D721Med (cell line): ENCODE results near the gene UBE2G2.
"Not testable (repeated sequence)": the region's sequence is repeated elsewhere in the genome, so short reads cannot be mapped to it uniquely, and the experiment has no call there.

Source experiments
- DNase-seq: peaks from one replicate; pipeline ENCODE4 v3.0.0; 2011; ENCODE audit warnings: low spot score; ENCODE audit not compliant: insufficient read length
- FAIRE-seq: peaks from 2 replicates; lab custom pipeline; 2011; peaks lifted over from hg19 to GRCh38; lab: Jason Lieb, UNC
- TF ChIP-seq, protein P1 (sequence below): IDR thresholded peaks from 2 replicates; pipeline ENCODE4 v1.5.1; 2012; ENCODE audit warnings: mild to moderate bottlenecking, control low read depth; ENCODE audit not compliant: insufficient read depth; ENCODE audit errors: missing control alignments

The UBE2G2 gene

DNA sequence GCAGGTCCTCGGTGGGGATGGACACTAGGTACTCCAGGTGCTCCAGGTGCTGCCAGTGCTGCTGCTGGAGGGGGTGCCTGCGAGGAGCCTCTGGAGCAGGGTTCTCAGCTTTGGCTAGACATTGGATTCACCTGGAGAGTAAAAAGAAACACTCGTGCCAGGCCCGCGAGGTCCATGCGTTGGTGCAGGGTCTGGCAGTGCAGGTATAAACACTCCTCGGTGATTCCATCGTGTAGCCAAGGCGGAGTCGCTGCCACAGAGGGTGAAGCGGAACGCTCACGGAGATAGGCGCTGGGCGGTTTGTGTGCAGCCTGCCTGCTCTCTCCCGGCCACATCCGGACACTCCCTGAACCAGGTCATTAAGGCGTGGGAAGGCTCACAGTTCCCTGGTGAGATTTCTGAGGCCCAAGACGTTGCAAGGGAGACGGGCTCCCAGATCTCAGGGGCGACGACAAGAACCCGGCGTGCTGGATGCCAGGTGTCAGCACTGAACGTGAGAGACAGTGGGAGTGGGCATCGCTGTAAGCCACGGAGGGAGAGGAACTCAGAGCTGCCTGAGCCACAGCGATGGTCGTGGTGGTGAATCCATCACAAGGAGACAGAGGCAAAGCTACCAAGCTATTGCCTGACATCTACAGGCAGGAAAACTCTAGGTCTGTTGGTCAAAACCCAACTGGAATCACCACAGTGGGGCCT, 33.5 kb upstream of the UBE2G2 start:
- TF ChIP-seq, protein P1, sequence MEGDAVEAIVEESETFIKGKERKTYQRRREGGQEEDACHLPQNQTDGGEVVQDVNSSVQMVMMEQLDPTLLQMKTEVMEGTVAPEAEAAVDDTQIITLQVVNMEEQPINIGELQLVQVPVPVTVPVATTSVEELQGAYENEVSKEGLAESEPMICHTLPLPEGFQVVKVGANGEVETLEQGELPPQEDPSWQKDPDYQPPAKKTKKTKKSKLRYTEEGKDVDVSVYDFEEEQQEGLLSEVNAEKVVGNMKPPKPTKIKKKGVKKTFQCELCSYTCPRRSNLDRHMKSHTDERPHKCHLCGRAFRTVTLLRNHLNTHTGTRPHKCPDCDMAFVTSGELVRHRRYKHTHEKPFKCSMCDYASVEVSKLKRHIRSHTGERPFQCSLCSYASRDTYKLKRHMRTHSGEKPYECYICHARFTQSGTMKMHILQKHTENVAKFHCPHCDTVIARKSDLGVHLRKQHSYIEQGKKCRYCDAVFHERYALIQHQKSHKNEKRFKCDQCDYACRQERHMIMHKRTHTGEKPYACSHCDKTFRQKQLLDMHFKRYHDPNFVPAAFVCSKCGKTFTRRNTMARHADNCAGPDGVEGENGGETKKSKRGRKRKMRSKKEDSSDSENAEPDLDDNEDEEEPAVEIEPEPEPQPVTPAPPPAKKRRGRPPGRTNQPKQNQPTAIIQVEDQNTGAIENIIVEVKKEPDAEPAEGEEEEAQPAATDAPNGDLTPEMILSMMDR: no peak
- FAIRE-seq (no peak), DNase-seq (no peak)

GRCh38 chr21:44834231-44834950, 32.8 kb upstream of the UBE2G2 start:
- no peak for DNase-seq
- FAIRE-seq: no peak
- TF ChIP-seq, protein P1: no peak

GRCh38 chr21:44833663-44834062, 32.0 kb upstream of the UBE2G2 start:
- no peak for FAIRE-seq
- no peak for DNase-seq
- TF ChIP-seq, protein P1: no peak

GRCh38 chr21:44832516-44833255, 31.1 kb upstream of the UBE2G2 start:
- FAIRE-seq, DNase-seq: not testable (repeated sequence)

DNA sequence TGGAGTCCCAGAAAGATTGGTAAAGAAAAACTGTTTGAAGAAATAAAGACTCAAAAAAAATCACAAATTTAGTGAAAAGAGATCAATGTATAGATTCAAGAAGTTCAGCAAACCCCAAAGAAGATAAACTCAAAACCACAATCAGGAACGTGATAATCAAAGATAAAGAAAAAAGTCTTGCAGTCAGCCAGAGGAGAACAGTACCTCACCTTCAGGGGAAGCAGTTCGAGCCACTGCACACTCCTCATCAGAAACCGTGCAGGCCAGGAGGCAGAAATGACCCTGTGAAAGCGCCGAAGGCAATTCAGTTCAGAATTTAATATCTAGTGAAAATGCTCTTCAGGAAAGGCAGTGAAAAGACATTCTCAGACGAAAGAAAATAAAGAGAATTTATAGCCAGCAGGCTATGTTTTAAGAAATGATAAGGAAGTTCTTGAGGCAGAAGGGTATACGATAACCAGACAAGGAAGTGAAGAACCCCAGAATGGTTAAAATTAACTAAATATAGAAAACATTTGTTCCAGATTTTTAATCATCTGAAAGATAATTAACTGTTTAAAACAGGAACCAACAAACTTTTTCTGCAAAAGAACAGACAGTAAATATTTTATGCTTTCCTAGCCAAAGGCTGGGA, 29.7 kb upstream of the UBE2G2 start:
- TF ChIP-seq, protein P1: no peak
- FAIRE-seq: no peak
- no peak for DNase-seq

DNA sequence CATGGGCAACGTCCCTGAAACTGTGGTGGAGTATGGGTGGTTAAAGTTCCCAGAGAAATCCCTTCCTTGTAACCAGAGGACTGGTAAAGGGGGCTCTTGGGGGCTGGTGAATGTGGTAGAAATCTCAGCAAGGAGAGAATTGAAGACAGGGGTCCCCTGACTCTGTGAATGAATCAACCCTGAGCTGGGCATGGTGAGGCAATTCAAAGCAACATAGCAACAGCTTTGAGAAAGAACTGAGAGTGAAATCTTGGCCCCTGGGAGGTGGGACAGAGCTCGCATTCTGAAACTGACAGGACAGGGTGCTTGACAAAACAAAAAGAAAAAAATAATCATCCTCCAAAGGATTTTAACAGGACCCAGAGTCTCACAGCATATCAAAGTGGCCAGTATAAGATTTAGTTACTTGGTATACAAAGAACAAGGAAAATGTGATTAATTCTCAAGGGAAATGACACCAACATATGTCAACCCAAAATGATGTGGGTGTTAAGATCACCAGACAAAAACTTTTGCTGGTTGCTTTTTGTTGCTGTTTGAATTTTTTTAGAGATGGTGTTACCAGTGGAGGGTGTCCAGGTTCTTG, 28.0 kb upstream of the UBE2G2 start:
- DNase-seq (no peak), FAIRE-seq (no peak)
- TF ChIP-seq, protein P1: no peak

DNA sequence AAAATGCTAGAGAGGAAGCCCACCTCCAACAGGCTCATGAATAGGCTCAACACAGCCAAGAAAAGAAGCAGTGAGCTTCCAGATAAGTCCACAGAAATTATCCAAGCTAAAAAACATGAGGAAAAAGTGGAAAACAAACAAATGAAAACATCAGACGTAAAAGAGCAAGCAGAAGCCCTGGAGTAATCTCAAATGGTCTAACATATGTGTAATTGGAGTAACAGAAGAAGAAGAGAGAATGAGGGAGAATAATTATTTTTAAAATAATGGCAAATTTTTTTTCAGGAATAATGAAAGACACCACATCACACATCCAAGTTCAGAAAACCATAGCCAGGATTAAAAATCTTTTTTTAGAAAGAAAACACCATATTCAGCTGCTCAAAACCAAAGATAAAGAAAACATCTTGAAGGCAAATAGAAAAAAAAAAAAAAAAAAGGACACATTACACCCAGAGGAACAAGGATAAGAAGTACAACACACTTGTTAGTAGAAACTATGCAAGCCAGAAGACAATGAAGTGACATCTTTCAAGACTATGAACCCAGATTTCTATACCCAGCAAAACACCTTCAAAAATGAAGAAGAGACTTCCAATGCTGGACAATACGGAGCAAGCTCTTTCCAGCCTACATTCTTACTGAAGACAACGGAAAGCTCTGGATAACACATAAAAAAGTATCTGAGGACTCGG, 26.9 kb upstream of the UBE2G2 start:
- DNase-seq (no peak), FAIRE-seq (no peak)

More for the DNA sequence above, 26.9 kb upstream of the UBE2G2 start:
- TF ChIP-seq, protein P1: no peak
